Measurements from ENCODE around the gene AMHR2.

The AMHR2 gene

DNA sequence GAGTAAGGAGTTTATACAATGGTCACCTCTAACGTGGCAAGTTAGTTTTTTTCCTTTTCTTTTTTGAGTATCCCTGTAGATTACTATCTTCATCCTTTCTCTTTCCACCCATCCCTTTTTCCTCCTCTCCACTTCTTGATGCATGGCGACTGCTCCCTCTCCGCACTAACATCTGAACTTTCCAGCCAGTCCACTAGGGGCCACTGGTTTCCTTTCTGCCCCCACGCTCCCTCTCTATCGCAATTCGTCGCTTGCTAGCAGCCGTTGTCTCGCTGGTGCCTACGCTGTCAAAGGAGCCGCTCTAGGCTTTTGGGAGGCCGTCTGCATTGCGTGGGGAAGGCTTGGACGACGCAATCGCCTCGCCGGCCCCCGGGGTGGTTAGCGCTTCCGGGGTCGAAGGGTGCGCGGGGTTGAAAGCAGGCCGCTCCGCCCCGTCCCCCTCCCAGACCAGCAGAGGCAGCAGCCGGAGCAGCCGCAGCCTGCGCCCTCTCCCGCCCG, 28.1 kb downstream of the AMHR2 start, which contains the start of gene PCBP2:
Gene PCBP2, plus strand, starts transcription at position 442 of the 498 bp plus-strand sequence. CDS start 2,699 bp downstream, outside the sequence.
- peak within 1 kb of the TSS; percentile 85 for H3K4me3 ChIP-seq (ENCODE audit: low read length)
- TF ChIP-seq, protein P1, sequence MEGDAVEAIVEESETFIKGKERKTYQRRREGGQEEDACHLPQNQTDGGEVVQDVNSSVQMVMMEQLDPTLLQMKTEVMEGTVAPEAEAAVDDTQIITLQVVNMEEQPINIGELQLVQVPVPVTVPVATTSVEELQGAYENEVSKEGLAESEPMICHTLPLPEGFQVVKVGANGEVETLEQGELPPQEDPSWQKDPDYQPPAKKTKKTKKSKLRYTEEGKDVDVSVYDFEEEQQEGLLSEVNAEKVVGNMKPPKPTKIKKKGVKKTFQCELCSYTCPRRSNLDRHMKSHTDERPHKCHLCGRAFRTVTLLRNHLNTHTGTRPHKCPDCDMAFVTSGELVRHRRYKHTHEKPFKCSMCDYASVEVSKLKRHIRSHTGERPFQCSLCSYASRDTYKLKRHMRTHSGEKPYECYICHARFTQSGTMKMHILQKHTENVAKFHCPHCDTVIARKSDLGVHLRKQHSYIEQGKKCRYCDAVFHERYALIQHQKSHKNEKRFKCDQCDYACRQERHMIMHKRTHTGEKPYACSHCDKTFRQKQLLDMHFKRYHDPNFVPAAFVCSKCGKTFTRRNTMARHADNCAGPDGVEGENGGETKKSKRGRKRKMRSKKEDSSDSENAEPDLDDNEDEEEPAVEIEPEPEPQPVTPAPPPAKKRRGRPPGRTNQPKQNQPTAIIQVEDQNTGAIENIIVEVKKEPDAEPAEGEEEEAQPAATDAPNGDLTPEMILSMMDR (IDR thresholded peaks at IDR 0.05; ENCODE audit: insufficient read depth, low read depth, low read length, missing control alignments) = peak; percentile 88
- peak; percentile 100 for DNase-seq (ENCODE audit: low read depth)

DNA sequence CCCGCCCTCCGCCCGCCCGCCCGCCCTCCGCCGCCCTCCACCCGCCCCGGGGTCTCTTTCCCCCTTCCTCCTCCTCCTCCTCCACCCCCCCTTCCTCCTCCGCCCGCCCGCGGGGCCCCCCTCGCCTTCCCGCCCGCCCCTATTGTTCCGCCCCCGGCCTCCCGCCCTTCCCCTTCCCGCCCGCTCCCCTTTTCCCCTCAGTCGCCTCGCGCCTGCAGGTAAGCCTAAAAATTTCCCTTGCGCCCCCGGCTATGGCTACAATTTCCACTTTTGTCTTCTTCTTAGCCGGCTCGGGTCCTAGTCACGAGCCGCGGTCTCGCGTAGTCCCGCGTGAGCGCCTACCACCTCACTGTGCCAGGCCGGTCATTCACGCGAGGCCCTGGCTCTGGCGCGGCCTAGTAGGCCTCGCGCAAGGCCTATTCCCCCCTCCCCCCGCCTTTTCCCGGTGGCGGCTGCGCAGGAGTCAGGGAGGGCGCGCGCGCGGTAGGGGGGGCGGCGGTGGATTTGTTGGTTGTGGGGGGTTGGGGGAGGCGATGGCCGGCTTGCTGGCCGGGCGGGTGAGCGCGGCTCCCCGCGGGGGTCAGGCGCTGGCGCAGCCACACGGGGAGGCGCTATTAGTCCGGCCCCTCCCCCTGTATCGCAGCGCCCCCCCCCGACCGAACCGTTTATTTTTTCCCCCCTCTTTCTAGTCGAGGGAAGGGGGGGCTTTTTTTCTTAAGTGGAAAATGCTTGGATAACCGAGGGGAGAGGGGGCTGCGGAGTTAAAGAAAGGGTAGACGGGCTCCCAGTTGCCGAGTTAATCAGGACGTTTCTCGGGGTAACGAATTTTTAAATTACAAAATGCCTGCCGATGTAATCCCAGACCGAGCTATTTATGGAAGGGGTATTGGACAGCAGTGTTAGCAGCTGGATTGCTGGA, 28.8 kb downstream of the AMHR2 start:
- DNase-seq (ENCODE audit: low read depth) = peak; percentile 75
- H3K4me3 ChIP-seq (ENCODE audit: low read length) = peak overlapping the region; percentile 85
- TF ChIP-seq, protein P1 (IDR thresholded peaks at IDR 0.05; ENCODE audit: insufficient read depth, low read depth, low read length, missing control alignments) = no peak

DNA sequence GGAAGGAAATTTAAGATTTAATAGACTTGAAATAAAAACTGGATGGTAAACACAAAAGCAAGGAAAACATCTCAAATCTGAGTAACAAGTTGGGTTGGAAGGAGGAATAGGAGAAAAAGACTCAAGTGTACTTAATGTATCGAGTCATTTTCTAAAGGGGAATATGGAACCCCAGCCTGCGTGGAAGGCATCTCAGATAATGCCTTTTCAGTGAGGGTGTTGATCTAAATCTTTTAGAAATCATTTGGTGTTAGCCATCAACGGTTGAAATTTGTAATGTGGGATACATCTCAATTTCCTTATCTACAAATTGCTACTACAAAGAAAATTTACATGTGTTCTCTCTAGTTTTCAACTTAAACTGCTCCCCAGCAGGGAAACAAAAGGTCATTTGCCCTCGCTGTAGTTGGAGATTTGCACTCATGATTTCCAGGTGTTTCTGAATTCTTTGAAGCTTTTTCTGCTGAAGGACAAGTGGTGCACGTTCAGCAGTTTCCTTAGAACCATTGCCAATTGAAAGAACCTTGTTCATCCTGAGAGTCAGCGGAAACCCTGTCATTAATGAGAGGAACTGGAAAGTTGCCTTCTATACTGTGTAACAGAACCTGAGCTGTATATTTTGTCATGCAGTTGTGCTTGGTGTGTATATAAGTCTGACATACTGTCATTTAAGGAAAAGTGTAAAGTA, 30.4 kb downstream of the AMHR2 start:
- H3K4me3 ChIP-seq (ENCODE audit: low read length) = peak overlapping the region; percentile 85

DNA sequence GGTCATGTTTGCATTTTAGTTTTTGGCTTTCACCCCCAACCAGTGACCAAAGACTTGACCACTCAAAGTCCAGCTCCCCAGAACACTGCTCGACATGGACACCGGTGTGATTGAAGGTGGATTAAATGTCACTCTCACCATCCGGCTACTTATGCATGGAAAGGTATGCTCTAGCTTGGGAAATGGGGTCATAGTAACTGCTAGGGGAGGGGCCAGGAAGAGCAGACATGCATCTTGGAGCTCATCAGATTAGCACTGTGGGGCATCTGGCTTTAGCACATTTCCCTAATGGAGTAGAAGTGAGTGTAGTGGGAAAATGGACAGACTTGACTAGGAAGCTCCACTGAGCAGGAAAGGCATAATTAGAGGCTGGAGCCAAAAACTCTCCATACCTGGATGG, 31.1 kb downstream of the AMHR2 start:
- DNase-seq (ENCODE audit: low read depth) = no peak
- no peak overlapping the region for H3K4me3 ChIP-seq (ENCODE audit: low read length)
- TF ChIP-seq, protein P1 (IDR thresholded peaks at IDR 0.05; ENCODE audit: insufficient read depth, low read depth, low read length, missing control alignments) = no peak

More for the DNA sequence above, 30.4 kb downstream of the AMHR2 start:
- no peak for DNase-seq (ENCODE audit: low read depth)
- TF ChIP-seq, protein P1 (IDR thresholded peaks at IDR 0.05; ENCODE audit: insufficient read depth, low read depth, low read length, missing control alignments) = no peak

DNA sequence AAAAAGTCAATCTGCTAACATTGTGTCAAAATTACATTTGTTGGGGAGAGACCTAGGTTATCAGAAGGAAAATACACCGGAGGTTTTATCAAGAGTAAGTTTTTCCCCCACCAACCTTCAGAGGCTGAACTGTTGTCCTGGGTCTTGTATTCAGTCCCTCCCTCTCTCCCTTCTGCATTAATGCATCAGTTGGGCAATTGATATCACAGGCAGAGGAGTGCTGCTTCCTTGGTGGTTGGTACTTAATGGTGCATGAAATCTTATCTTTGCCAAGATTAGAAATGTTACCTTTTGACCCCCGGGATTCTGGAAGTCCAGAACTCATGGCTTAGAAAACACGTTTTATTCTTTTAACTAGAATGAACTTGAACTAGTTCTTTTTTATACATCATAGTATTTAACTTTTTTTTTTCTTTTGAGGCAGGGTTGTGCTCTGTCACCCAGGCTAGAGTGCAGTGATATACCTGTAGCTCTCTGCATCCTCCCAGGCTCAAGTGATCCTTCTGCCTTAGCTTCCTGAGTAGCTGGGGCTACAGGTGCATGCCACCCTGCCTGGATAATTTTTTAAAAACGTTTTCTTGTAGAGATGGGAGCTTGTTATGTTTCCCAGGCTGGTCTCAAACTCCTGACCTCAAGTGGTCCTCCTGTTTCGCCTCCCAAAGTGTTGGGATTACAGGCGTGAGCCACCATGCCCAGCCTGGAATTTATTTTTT, 33.2 kb downstream of the AMHR2 start:
- no peak overlapping the region for H3K4me3 ChIP-seq (ENCODE audit: low read length)
- TF ChIP-seq, protein P1 (IDR thresholded peaks at IDR 0.05; ENCODE audit: insufficient read depth, low read depth, low read length, missing control alignments) = no peak

DNA sequence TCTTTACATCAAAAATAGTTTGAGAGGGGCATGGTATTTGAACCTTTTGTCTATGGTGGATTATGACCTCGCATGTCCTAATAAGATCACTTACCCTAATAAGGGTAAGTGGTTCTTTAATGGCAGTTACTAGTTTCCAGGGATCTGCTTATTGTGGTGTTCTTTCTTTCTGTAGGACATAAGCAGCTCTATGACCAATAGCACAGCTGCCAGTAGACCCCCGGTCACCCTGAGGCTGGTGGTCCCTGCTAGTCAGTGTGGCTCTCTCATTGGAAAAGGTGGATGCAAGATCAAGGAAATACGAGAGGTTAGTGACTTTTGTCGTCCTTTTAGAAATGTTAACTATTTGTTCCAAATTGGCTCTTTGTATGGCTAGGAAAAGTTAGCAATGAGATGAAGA, 35.4 kb downstream of the AMHR2 start:
- TF ChIP-seq, protein P1 (IDR thresholded peaks at IDR 0.05; ENCODE audit: insufficient read depth, low read depth, low read length, missing control alignments) = no peak
- H3K4me3 ChIP-seq (ENCODE audit: low read length) = no peak overlapping the region
- no peak for DNase-seq (ENCODE audit: low read depth)

More for the DNA sequence above, 33.2 kb downstream of the AMHR2 start:
- DNase-seq (ENCODE audit: low read depth) = no peak
